ENCODE measurements around the gene AMZ2.
A peak's percentile ranks its signal among the peaks of the same experiment; 100 is the strongest.
"Not testable (repeated sequence)": the region's sequence is repeated elsewhere in the genome, so short reads cannot be mapped to it uniquely, and the experiment has no call there.

Gene AMZ2

DNA sequence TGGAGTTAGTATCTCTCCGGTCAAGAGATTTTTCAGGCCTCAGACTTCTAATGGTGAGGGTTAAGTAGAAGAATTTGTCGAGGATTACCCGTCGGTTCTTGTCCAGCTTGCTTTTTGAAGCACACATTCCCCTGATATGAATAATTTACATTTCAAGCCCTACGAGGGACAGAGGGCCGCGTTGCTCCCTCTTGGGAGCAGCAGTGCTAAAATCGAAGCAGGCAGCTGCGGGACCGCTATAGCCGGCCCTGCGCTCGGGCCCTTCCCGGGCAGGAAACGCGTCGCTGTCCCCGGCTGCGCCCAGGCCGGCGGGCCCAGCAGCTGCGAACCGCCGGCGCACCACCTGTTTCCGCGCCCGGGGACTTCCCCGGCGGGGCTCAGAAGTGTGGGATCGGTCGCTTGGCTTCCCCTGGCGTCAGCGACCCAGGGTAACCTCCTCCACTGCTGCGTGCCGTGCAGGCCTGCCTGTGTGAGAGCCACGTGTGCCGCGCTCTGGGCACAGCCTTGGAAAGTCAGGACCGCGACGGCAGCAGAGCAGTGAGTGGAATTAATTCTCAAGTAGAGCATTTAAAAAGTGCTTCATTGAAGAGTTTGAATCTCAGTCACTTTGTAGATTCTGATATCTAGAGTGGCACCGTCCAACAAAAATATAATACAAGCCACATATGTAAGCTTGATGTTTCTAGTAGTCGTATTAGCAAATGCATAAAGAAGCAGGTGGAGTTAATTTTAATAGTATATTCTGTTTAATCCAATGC lies 11.2 kb downstream of the AMZ2 start:
- H2BK120ac ChIP-seq (ENCODE audit: low read depth, low read length); H3K4me3 ChIP-seq (ENCODE audit: insufficient read depth in 1 of 2, low read depth in 1 of 2, low read length in 2 of 2); H2BK15ac ChIP-seq (ENCODE audit: low read depth, poor library complexity, severe bottlenecking); H3K4me1 ChIP-seq (ENCODE audit: control insufficient read depth, insufficient read depth, low read depth, low read length); H3K27me3 ChIP-seq (ENCODE audit: control insufficient read depth in 1 of 2, insufficient read depth in 1 of 2, low read length in 2 of 2); H3K14ac ChIP-seq (ENCODE audit: low read length in 2 of 2); H2BK12ac ChIP-seq (ENCODE audit: low read length in 2 of 2); H4K91ac ChIP-seq (ENCODE audit: low read length); H3K9me3 ChIP-seq (ENCODE audit: control insufficient read depth, low read length); H2AK5ac ChIP-seq (ENCODE audit: low read length, severe bottlenecking); H2BK5ac ChIP-seq (ENCODE audit: low read depth, low read length, poor library complexity, severe bottlenecking); H2AFZ ChIP-seq (ENCODE audit: low read depth, low read length); H3K23ac ChIP-seq (ENCODE audit: low read length in 2 of 2); H4K8ac ChIP-seq (ENCODE audit: low read length); H3K18ac ChIP-seq (ENCODE audit: low read depth in 1 of 2, low read length in 2 of 2); H3K79me1 ChIP-seq (replicated peaks; ENCODE audit: low read length, poor library complexity, severe bottlenecking): not testable (repeated sequence)
- peak overlapping the region in 1 of 2 experiments; percentile 37 for H3K4ac ChIP-seq (ENCODE audit: low read depth in 1 of 2, low read length in 2 of 2)
- WGBS, result 13% methylated on average over 8 of the region's 44 CpGs
- H3K36me3 ChIP-seq (ENCODE audit: control insufficient read depth in 1 of 2, insufficient read depth in 2 of 2, low read depth in 1 of 2, low read length in 2 of 2), result peaks cover 10 to 34% of the 10 kb centered on the region in 2 experiments
- DNase-seq, result peak; percentile 66
- peak overlapping the region; percentile 17 for H3K27ac ChIP-seq (ENCODE audit: low read length, poor library complexity, severe bottlenecking)
- peak overlapping the region; percentile 29 for H3K4me2 ChIP-seq (ENCODE audit: low read length, poor library complexity, severe bottlenecking)
- peak overlapping the region; percentile 74 for H3K9ac ChIP-seq (ENCODE audit: low read length)

DNA sequence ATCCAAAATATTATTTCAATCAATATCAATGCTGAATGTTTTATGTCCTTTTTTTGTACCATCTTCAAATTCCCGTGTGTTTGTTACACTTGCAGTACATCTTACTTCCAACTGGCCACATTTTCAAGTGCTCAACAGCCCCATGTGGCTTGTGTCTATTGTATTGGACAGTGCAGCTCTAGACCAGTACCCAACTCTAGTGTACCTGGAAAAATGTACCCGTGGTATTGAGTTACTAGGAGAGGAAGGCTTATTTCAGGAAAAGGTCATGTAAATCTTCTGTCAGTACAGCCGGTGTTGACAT lies 11.8 kb downstream of the AMZ2 start:
- not testable (repeated sequence) for H2BK5ac ChIP-seq (ENCODE audit: low read depth, low read length, poor library complexity, severe bottlenecking); DNase-seq; H3K4me3 ChIP-seq (ENCODE audit: insufficient read depth in 1 of 2, low read depth in 1 of 2, low read length in 2 of 2); H3K9me3 ChIP-seq (ENCODE audit: control insufficient read depth, low read length); H3K4me1 ChIP-seq (ENCODE audit: control insufficient read depth, insufficient read depth, low read depth, low read length); H4K91ac ChIP-seq (ENCODE audit: low read length); H3K27me3 ChIP-seq (ENCODE audit: control insufficient read depth in 1 of 2, insufficient read depth in 1 of 2, low read length in 2 of 2); H3K18ac ChIP-seq (ENCODE audit: low read depth in 1 of 2, low read length in 2 of 2); H3K9ac ChIP-seq (ENCODE audit: low read length); H3K4me2 ChIP-seq (ENCODE audit: low read length, poor library complexity, severe bottlenecking); H2BK12ac ChIP-seq (ENCODE audit: low read length in 2 of 2); H2AFZ ChIP-seq (ENCODE audit: low read depth, low read length); H3K4ac ChIP-seq (ENCODE audit: low read depth in 1 of 2, low read length in 2 of 2); H3K79me1 ChIP-seq (replicated peaks; ENCODE audit: low read length, poor library complexity, severe bottlenecking); H2BK15ac ChIP-seq (ENCODE audit: low read depth, poor library complexity, severe bottlenecking); H3K14ac ChIP-seq (ENCODE audit: low read length in 2 of 2); H4K8ac ChIP-seq (ENCODE audit: low read length); H3K27ac ChIP-seq (ENCODE audit: low read length, poor library complexity, severe bottlenecking); H3K23ac ChIP-seq (ENCODE audit: low read length in 2 of 2); H2AK5ac ChIP-seq (ENCODE audit: low read length, severe bottlenecking); H2BK120ac ChIP-seq (ENCODE audit: low read depth, low read length)
- 88% methylated on average over 2 of the region's 3 CpGs for WGBS
- peaks cover 10 to 28% of the 10 kb centered on the region in 2 experiments for H3K36me3 ChIP-seq (ENCODE audit: control insufficient read depth in 1 of 2, insufficient read depth in 2 of 2, low read depth in 1 of 2, low read length in 2 of 2)

DNA sequence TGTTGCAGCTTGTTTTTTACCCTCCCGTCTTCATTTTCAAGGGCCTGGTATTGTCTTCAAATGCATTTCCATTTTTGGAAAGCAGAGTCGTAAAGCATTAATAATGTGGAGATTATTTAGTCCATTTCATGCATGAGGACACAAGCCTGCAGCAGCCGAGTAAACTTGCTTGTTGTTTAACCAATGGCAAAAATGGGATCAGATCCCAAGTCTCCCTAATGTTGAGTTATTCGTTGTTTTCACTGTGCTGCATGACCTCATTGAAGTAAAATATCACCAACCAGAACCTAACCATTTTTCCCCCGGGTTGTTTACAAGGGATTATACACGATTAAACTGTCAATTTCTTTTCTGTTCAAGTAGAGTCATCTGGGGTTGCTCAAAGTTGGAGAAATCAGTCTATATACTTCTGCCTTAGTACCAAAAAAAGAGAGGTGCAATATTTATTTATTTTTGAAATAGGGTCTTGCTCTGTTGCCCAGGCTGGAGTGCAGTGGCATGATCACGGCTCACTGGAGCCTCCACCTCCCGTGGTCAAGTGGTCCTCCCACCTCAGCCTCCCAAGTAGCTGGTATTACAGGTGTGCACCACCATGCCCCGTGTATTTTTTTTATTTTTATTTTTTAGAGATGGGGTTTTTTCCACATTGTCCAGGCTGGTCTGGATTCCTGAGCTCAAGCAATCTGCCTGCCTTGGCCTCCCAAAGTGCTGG lies 12.4 kb downstream of the AMZ2 start:
- no peak overlapping the region for H4K8ac ChIP-seq (ENCODE audit: low read length)
- H2BK15ac ChIP-seq (ENCODE audit: low read depth, poor library complexity, severe bottlenecking), result no peak overlapping the region
- no peak overlapping the region for H3K4ac ChIP-seq (ENCODE audit: low read depth in 1 of 2, low read length in 2 of 2)
- H2BK12ac ChIP-seq (ENCODE audit: low read length in 2 of 2), result no peak overlapping the region
- H2BK5ac ChIP-seq (ENCODE audit: low read depth, low read length, poor library complexity, severe bottlenecking), result no peak overlapping the region
- H3K23ac ChIP-seq (ENCODE audit: low read length in 2 of 2), result no peak overlapping the region
- no peak overlapping the region for H2BK120ac ChIP-seq (ENCODE audit: low read depth, low read length)
- peaks cover 2% of the 10 kb centered on the region for H3K4me1 ChIP-seq (ENCODE audit: control insufficient read depth, insufficient read depth, low read depth, low read length)
- H3K27ac ChIP-seq (ENCODE audit: low read length, poor library complexity, severe bottlenecking), result no peak overlapping the region
- H3K4me2 ChIP-seq (ENCODE audit: low read length, poor library complexity, severe bottlenecking), result no peak overlapping the region
- H3K18ac ChIP-seq (ENCODE audit: low read depth in 1 of 2, low read length in 2 of 2), result no peak overlapping the region
- no peak overlapping the region for H2AK5ac ChIP-seq (ENCODE audit: low read length, severe bottlenecking)
- no peak overlapping the region for H3K14ac ChIP-seq (ENCODE audit: low read length in 2 of 2)
- H3K79me1 ChIP-seq (replicated peaks; ENCODE audit: low read length, poor library complexity, severe bottlenecking), result peaks cover 2% of the 10 kb centered on the region
- DNase-seq, result peak; percentile 19
- H4K91ac ChIP-seq (ENCODE audit: low read length), result no peak overlapping the region
- 92% methylated on average over 7 of the region's 9 CpGs for WGBS
- H2AFZ ChIP-seq (ENCODE audit: low read depth, low read length), result no peak overlapping the region
- H3K9me3 ChIP-seq (ENCODE audit: control insufficient read depth, low read length), result no peaks in the 10 kb centered on the region
- H3K36me3 ChIP-seq (ENCODE audit: control insufficient read depth in 1 of 2, insufficient read depth in 2 of 2, low read depth in 1 of 2, low read length in 2 of 2), result peaks cover 4 to 22% of the 10 kb centered on the region in 2 experiments
- no peaks in the 10 kb centered on the region for H3K27me3 ChIP-seq (ENCODE audit: control insufficient read depth in 1 of 2, insufficient read depth in 1 of 2, low read length in 2 of 2)
- H3K4me3 ChIP-seq (ENCODE audit: insufficient read depth in 1 of 2, low read depth in 1 of 2, low read length in 2 of 2), result no peak overlapping the region
- no peak overlapping the region for H3K9ac ChIP-seq (ENCODE audit: low read length)

DNA sequence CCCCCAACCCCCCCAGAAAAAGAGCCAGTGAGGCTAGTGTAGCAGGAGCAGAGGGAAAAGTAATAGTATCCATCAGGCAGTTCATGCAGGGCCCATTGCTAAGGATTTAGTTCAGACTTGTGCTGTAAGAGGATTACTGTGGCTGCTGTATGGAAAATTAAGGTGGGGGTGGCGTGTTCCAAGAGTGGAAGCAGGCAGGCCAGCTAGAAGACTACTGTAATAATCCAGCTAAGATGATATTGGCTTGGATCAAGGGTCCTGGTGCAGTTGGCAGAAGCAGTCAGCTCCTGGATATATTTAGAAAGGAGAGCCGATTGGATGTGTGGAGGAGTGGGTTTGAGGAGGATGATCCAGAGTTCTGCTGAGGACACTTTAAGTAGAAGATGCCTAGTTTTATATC lies 14.6 kb downstream of the AMZ2 start:
- 71% methylated on average over 2 of the region's 2 CpGs for whole genome bisulfite sequencing

More for the DNA sequence above, 14.6 kb downstream of the AMZ2 start:
- not testable (repeated sequence) for H2AFZ ChIP-seq (ENCODE audit: low read depth, low read length); H3K4me2 ChIP-seq (ENCODE audit: low read length, poor library complexity, severe bottlenecking); DNase-seq; H2BK15ac ChIP-seq (ENCODE audit: low read depth, poor library complexity, severe bottlenecking); H4K8ac ChIP-seq (ENCODE audit: low read length); H2BK120ac ChIP-seq (ENCODE audit: low read depth, low read length); H3K14ac ChIP-seq (ENCODE audit: low read length in 2 of 2); H3K4me1 ChIP-seq (ENCODE audit: control insufficient read depth, insufficient read depth, low read depth, low read length); H3K79me1 ChIP-seq (replicated peaks; ENCODE audit: low read length, poor library complexity, severe bottlenecking); H3K23ac ChIP-seq (ENCODE audit: low read length in 2 of 2); H2AK5ac ChIP-seq (ENCODE audit: low read length, severe bottlenecking); H3K36me3 ChIP-seq (ENCODE audit: control insufficient read depth in 1 of 2, insufficient read depth in 2 of 2, low read depth in 1 of 2, low read length in 2 of 2); H3K4me3 ChIP-seq (ENCODE audit: insufficient read depth in 1 of 2, low read depth in 1 of 2, low read length in 2 of 2); H3K27me3 ChIP-seq (ENCODE audit: control insufficient read depth in 1 of 2, insufficient read depth in 1 of 2, low read length in 2 of 2); H3K9ac ChIP-seq (ENCODE audit: low read length); H3K9me3 ChIP-seq (ENCODE audit: control insufficient read depth, low read length); H2BK5ac ChIP-seq (ENCODE audit: low read depth, low read length, poor library complexity, severe bottlenecking); H3K27ac ChIP-seq (ENCODE audit: low read length, poor library complexity, severe bottlenecking); H4K91ac ChIP-seq (ENCODE audit: low read length); H2BK12ac ChIP-seq (ENCODE audit: low read length in 2 of 2)
- H3K4ac ChIP-seq (ENCODE audit: low read depth in 1 of 2, low read length in 2 of 2), result peak overlapping the region in 1 of 2 experiments; percentile 51
- H3K18ac ChIP-seq (ENCODE audit: low read depth in 1 of 2, low read length in 2 of 2), result peak overlapping the region in 1 of 2 experiments; percentile 0

Measured in mesenchymal stem cell (in vitro differentiated cells and primary cell).